SU-DHL-6 (cell line): Measurements from ENCODE around the gene ITPKC.

ENCODE experiments used
- H2AFZ ChIP-seq: fragments of 200-600 bp; sonication (generic); 2 replicates; pipeline ENCODE4 v1.6.1; 2014; ENCODE audit warnings: low read depth, mild to moderate bottlenecking, moderate library complexity, mixed read lengths, antibody characterized with exemption, low read length; ENCODE audit not compliant: severe bottlenecking
- H3F3A ChIP-seq: fragments of 200-600 bp; shearing (Covaris generic); 2 replicates; pipeline ENCODE4 v1.6.0; 2016; ENCODE audit warnings: antibody characterized with exemption, mild to moderate bottlenecking; ENCODE audit not compliant: insufficient read depth
- H3K27ac ChIP-seq: fragments of 200-600 bp; sonication (generic); 2 replicates; pipeline ENCODE4 v1.5.1; 2016; ENCODE audit warnings: low read depth, mild to moderate bottlenecking, low read length, moderate library complexity, mixed read lengths
- H3K27me3 ChIP-seq: fragments of 200-600 bp; sonication (generic), shearing (Covaris generic); 2 replicates; pipeline ENCODE4 v1.6.0; 2014; ENCODE audit warnings: mild to moderate bottlenecking, low read length
- H3K36me3 ChIP-seq: fragments of 200-600 bp; sonication (generic); 2 replicates; pipeline ENCODE4 v1.6.1; 2014; ENCODE audit warnings: mild to moderate bottlenecking, low read length, mixed read lengths
- H3K4me2 ChIP-seq: fragments of 300-600, 200-600 bp; shearing (Covaris generic), sonication (generic); 2 replicates; pipeline ENCODE4 v1.6.0; 2014; ENCODE audit warnings: low read length, low read depth, mild to moderate bottlenecking; ENCODE audit not compliant: poor library complexity, severe bottlenecking
- H3K4me3 ChIP-seq: fragments of 200-600 bp; sonication (generic); 2 replicates; pipeline ENCODE4 v1.5.1; 2014; ENCODE audit warnings: antibody characterized with exemption, low read length, mild to moderate bottlenecking, mixed read lengths; ENCODE audit not compliant: insufficient read depth, poor library complexity, severe bottlenecking
- H3K79me2 ChIP-seq: fragments of 200-600 bp; sonication (generic); 2 replicates; pipeline ENCODE4 v1.6.1; 2014; ENCODE audit warnings: mild to moderate bottlenecking, low read length, moderate library complexity; ENCODE audit not compliant: insufficient read depth
- H3K9ac ChIP-seq: fragments of 200-600 bp; sonication (generic); 2 replicates; pipeline ENCODE4 v1.7.0; 2014; ENCODE audit warnings: mild to moderate bottlenecking, low read length
- H3K9me2 ChIP-seq: fragments of 200-600 bp; sonication (generic); replicated peaks from 2 replicates; pipeline ENCODE4 v1.6.1; 2014; ENCODE audit warnings: low read length; ENCODE audit not compliant: insufficient read depth
- H3K9me3 ChIP-seq: fragments of 200-600 bp; sonication (generic); 2 replicates; pipeline ENCODE4 v1.6.1; 2014; ENCODE audit warnings: low read length, mixed read lengths; ENCODE audit not compliant: insufficient read depth
- H4K20me1 ChIP-seq: fragments of 200-600 bp; sonication (generic); 2 replicates; pipeline ENCODE4 v1.6.1; 2014; ENCODE audit warnings: low read depth, mild to moderate bottlenecking, antibody characterized with exemption, low read length, moderate library complexity, mixed read lengths
- EZH2phosphoT487 ChIP-seq: fragments of 200-600 bp; sonication (generic), shearing (Covaris generic); conservative IDR thresholded peaks from 2 replicates; pipeline ENCODE4 v1.6.1; 2018; ENCODE audit warnings: mild to moderate bottlenecking, antibody characterized with exemption, low read length, moderate library complexity, mixed read lengths
- TF ChIP-seq, protein P1 (sequence below): fragments of 200-600 bp; sonication (generic); IDR thresholded peaks from one replicate; pipeline ENCODE4 v1.5.1; 2017; ENCODE audit warnings: antibody characterized with exemption, mild to moderate bottlenecking, low read length, moderate library complexity; ENCODE audit not compliant: insufficient read depth, poor library complexity, severe bottlenecking

The ITPKC gene

DNA sequence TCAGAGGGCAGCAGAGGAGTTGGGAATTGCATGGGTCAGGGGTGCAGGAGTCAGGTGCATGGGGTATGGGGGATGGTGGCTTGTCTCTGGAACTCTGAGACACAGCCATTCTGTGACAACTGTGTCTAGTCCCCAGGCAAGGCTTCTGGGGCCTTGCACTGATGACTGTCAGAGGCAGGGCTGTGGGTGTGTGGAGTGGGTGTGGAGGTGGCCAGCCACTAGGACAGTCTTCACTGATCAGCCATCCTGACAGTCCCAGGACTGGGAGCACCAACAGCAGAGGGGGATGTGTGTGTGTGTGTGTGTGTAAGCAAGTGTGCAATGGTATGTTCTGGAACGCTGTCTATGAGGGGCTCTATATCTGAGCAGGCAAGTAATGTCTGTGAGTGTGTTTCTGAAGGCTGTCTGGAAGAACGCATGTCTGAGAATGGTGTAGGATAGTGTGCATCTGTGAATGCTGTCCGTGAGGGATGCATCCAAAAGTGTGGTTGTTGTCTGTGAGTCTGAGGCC, 31.8 kb upstream of the ITPKC start:
- Histone ChIP-seq H3K9me2 (no peaks in the 10 kb centered on the region), H3K9me3 (no peaks in the 10 kb centered on the region), H3F3A (no peaks in the 10 kb centered on the region), H3K4me3 (no peak overlapping the region), H3K79me2 (no peaks in the 10 kb centered on the region), H3K36me3 (no peaks in the 10 kb centered on the region), H3K27ac (no peak overlapping the region), H3K9ac (no peak overlapping the region), H3K27me3 (no peaks in the 10 kb centered on the region), H4K20me1 (no peaks in the 10 kb centered on the region), H3K4me2 (no peak overlapping the region), H2AFZ (no peak overlapping the region)
- TF ChIP-seq EZH2phosphoT487: no peak
- TF ChIP-seq, protein P1, sequence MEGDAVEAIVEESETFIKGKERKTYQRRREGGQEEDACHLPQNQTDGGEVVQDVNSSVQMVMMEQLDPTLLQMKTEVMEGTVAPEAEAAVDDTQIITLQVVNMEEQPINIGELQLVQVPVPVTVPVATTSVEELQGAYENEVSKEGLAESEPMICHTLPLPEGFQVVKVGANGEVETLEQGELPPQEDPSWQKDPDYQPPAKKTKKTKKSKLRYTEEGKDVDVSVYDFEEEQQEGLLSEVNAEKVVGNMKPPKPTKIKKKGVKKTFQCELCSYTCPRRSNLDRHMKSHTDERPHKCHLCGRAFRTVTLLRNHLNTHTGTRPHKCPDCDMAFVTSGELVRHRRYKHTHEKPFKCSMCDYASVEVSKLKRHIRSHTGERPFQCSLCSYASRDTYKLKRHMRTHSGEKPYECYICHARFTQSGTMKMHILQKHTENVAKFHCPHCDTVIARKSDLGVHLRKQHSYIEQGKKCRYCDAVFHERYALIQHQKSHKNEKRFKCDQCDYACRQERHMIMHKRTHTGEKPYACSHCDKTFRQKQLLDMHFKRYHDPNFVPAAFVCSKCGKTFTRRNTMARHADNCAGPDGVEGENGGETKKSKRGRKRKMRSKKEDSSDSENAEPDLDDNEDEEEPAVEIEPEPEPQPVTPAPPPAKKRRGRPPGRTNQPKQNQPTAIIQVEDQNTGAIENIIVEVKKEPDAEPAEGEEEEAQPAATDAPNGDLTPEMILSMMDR: no peak

DNA sequence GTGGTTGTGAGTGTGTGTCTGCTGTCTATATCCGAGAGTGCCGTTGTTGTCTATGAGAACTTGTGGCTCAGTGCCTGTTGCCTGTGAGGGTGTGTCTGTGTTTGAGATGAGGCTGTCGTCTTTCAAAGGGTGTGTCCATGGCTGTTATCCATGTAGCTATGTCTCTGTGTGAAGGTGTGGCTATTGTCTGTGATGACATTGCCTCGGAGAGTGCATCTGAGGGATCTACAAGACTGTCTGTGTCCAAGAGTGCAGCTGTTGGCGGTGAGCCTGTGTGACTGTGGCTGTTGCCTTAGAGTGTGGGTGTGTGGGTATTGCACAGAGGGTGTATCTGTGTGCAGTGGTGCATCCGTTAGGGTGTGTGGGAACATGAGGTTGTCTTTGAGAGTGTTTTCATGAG, 31.3 kb upstream of the ITPKC start:
- H3K36me3 ChIP-seq: no peaks in the 10 kb centered on the region
- TF ChIP-seq, protein P1: no peak
- no peak for TF ChIP-seq EZH2phosphoT487

GRCh38 chr19:40686882-40687524, 29.9 kb upstream of the ITPKC start:
- no peaks in the 10 kb centered on the region for H3K27me3 ChIP-seq
- H3K36me3 ChIP-seq: no peaks in the 10 kb centered on the region
- no peak overlapping the region for H3K27ac ChIP-seq
- H3K9ac ChIP-seq: no peak overlapping the region
- TF ChIP-seq, protein P1: no peak
- TF ChIP-seq EZH2phosphoT487: no peak
- no peaks in the 10 kb centered on the region for H3K9me2 ChIP-seq
- no peak overlapping the region for H2AFZ ChIP-seq
- H3K4me3 ChIP-seq: no peak overlapping the region
- H4K20me1 ChIP-seq: no peaks in the 10 kb centered on the region
- H3K79me2 ChIP-seq: no peaks in the 10 kb centered on the region
- no peaks in the 10 kb centered on the region for H3K9me3 ChIP-seq
- H3F3A ChIP-seq: no peaks in the 10 kb centered on the region
- no peak overlapping the region for H3K4me2 ChIP-seq

More for the DNA sequence above, 31.3 kb upstream of the ITPKC start:
- Histone ChIP-seq H3K27me3 (no peaks in the 10 kb centered on the region), H3K79me2 (no peaks in the 10 kb centered on the region), H3K27ac (no peak overlapping the region), H3K4me2 (no peak overlapping the region), H3F3A (no peaks in the 10 kb centered on the region), H4K20me1 (no peaks in the 10 kb centered on the region), H3K9ac (no peak overlapping the region), H3K4me3 (no peak overlapping the region), H2AFZ (no peak overlapping the region), H3K9me3 (no peaks in the 10 kb centered on the region), H3K9me2 (no peaks in the 10 kb centered on the region)
